A673 (cell line): Measurements from ENCODE around the gene P2RY6. TPM values are rescaled to one million over a fixed set of nuclear protein-coding genes. Genes with fewer than 3 reads are reported as not detected.

Experiments used
- BruUV-seq: library from RNA; stranded (reverse); fragments of 400-500 nt; replicated peaks from 2 replicates; lab custom pipeline; 2021; lab: Mats Ljungman, UMichigan
- CTCF ChIA-PET: fragments of 300-600 bp; sonication (Branson Sonifier 250); formaldehyde crosslinking; loops from one replicate; lab custom pipeline; 2022; ENCODE audit warnings: antibody characterized with exemption; lab: Charles Lee
- POLR2A ChIA-PET: fragments of 300-600 bp; sonication (Branson Sonifier 250); formaldehyde crosslinking; loops from one replicate; lab custom pipeline; 2022; ENCODE audit warnings: antibody characterized with exemption; ENCODE audit not compliant: low non-redundant PET; lab: Charles Lee
- DNase-seq: peaks from one replicate; pipeline ENCODE4 v3.0.0-alpha.2; 2015; ENCODE audit warnings: low spot score
- H3K27ac ChIP-seq: fragments of 200-600 bp; sonication (generic); 2 replicates; pipeline ENCODE4 v1.5.1; 2016; ENCODE audit warnings: mixed run types, low read depth, mild to moderate bottlenecking, mixed read lengths, antibody characterized with exemption, low read length; ENCODE audit not compliant: poor library complexity, severe bottlenecking
- H3K27me3 ChIP-seq: fragments of 200-600 bp; sonication (generic); replicated peaks from 2 replicates; pipeline ENCODE4 v1.6.1; 2017; ENCODE audit warnings: mixed run types, low read depth, mild to moderate bottlenecking, mixed read lengths, antibody characterized with exemption, low read length; ENCODE audit not compliant: insufficient read depth, poor library complexity
- H3K36me3 ChIP-seq: fragments of 200-600 bp; sonication (generic); 2 replicates; pipeline ENCODE4 v1.6.1; 2016; ENCODE audit warnings: mixed run types, mild to moderate bottlenecking, mixed read lengths, antibody characterized with exemption, low read length; ENCODE audit not compliant: insufficient read depth, poor library complexity, severe bottlenecking
- H3K4me1 ChIP-seq: fragments of 200-600 bp; sonication (generic); 2 replicates; pipeline ENCODE4 v1.6.1; 2017; ENCODE audit warnings: mixed run types, mild to moderate bottlenecking, mixed read lengths, antibody characterized with exemption, low read length; ENCODE audit not compliant: insufficient read depth, poor library complexity, severe bottlenecking
- H3K4me3 ChIP-seq: fragments of 200-600 bp; sonication (generic); 2 replicates; pipeline ENCODE4 v1.5.1; 2016; ENCODE audit warnings: low read depth, mixed run types, mild to moderate bottlenecking, mixed read lengths, low read length; ENCODE audit not compliant: poor library complexity, severe bottlenecking
- H3K9me3 ChIP-seq: fragments of 200-600 bp; sonication (generic); 2 replicates; pipeline ENCODE4 v1.6.1; 2016; ENCODE audit warnings: mixed run types, low read depth, mild to moderate bottlenecking, mixed read lengths, antibody characterized with exemption, low read length; ENCODE audit not compliant: poor library complexity, severe bottlenecking
- EZH2 ChIP-seq: fragments of 200-600 bp; sonication (generic); IDR thresholded peaks from 2 replicates; pipeline ENCODE4 v1.6.1; 2017; ENCODE audit warnings: borderline replicate concordance, low read depth, mild to moderate bottlenecking, mixed read lengths, antibody characterized with exemption, low read length; ENCODE audit not compliant: poor library complexity, severe bottlenecking
- intact Hi-C: fragments of 100-400 bp; cut with micrococcal nuclease; formaldehyde crosslinking; loops from one replicate; pipeline ENCODE4 v1.10.0; 2022; ENCODE audit not compliant: unreplicated experiment
- total RNA-seq: library from RNA; stranded (reverse); gene quantifications from 2 replicates; pipeline ENCODE4 v1.2.3, GENCODE V29; 2021
- TF ChIP-seq, protein P1 (sequence below): fragments of 300-800, 200-600 bp; sonication (generic); conservative IDR thresholded peaks from 2 replicates; pipeline ENCODE4 v1.5.1; 2017; ENCODE audit warnings: low read depth, mild to moderate bottlenecking, antibody characterized with exemption, low read length, moderate library complexity, mixed read lengths

The P2RY6 gene
- total RNA-seq, 1 experiment from 2014 or later: 0.43 TPM

DNA sequence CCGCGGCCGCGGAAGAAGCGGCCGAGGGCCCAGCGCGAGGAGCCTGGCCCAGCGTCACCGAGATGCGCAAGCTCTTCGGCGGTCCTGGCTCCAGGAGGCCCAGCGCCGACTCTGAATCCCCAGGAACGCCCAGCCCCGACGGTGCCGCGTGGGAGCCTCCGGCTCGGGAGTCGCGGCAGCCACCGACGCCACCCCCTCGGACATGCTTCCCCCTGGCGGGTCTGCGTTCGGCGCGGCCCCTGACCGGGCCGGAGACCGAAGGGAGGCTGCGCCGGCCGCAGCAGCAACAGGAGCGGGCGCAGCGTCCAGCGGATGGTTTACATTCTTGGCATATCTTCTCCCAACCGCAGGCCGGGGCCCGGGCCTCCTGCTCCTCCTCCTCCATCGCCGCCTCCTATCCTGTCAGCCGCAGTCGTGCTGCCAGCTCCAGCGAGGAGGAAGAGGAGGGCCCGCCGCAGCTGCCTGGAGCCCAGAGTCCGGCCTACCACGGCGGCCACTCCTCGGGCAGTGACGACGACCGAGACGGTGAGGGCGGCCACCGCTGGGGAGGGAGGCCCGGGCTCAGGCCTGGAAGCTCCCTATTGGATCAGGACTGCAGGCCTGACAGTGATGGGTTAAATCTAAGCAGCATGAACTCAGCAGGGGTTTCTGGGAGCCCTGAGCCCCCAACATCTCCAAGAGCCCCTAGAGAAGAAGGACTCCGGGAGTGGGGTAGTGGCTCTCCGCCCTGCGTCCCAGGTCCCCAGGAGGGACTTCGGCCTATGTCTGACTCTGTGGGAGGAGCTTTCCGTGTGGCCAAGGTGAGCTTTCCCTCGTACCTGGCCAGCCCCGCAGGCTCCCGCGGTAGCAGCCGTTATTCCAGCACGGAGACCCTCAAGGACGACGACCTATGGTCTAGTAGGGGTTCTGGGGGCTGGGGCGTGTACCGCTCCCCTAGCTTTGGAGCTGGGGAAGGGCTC, 37.1 kb downstream of the P2RY6 start:
- Histone ChIP-seq H3K4me3 (peak overlapping the region; percentile 72), H3K27ac (peak overlapping the region; percentile 83), H3K9me3 (no peaks in the 10 kb centered on the region), H3K36me3 (no peaks in the 10 kb centered on the region), H3K27me3 (no peaks in the 10 kb centered on the region), H3K4me1 (peaks cover 38% of the 10 kb centered on the region)
- intact Hi-C loops: no loop called here
- TF ChIP-seq, protein P1, sequence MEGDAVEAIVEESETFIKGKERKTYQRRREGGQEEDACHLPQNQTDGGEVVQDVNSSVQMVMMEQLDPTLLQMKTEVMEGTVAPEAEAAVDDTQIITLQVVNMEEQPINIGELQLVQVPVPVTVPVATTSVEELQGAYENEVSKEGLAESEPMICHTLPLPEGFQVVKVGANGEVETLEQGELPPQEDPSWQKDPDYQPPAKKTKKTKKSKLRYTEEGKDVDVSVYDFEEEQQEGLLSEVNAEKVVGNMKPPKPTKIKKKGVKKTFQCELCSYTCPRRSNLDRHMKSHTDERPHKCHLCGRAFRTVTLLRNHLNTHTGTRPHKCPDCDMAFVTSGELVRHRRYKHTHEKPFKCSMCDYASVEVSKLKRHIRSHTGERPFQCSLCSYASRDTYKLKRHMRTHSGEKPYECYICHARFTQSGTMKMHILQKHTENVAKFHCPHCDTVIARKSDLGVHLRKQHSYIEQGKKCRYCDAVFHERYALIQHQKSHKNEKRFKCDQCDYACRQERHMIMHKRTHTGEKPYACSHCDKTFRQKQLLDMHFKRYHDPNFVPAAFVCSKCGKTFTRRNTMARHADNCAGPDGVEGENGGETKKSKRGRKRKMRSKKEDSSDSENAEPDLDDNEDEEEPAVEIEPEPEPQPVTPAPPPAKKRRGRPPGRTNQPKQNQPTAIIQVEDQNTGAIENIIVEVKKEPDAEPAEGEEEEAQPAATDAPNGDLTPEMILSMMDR: no peak
- TF ChIP-seq EZH2: no peak
- peak; percentile 74 for DNase-seq
- ChIA-PET CTCF (interaction anchor here (0.6 to 2.2 kb wide), 4 partner anchors 10 to 156 kb away, joined by 3 to 13 read pairs (median 4); no protein-coding TSS in a partner anchor), POLR2A (no interaction called here)
- BruUV-seq: no TSS peak

DNA sequence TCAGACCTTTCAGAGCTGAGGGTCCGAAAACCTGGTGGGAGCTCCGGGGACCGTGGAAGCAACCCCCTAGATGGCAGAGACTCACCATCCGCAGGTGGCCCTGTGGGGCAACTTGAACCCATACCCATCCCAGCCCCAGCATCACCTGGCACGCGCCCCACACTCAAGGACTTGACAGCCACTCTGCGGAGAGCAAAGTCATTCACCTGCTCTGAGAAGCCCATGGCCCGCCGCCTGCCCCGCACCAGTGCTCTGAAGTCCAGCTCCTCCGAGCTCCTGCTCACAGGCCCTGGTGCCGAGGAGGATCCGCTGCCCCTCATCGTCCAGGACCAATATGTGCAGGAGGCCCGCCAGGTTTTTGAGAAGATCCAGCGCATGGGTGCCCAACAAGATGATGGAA, 37.9 kb downstream of the P2RY6 start:
- BruUV-seq: TSS peak; percentile 22
- CTCF ChIA-PET: interaction anchor here (1.0 to 2.2 kb wide), 2 partner anchors 25 to 41 kb away, joined by 3 to 13 read pairs; no protein-coding TSS in a partner anchor
- peak overlapping the region; percentile 72 for H3K4me3 ChIP-seq
- no peak overlapping the region for H3K27ac ChIP-seq
- POLR2A ChIA-PET: no interaction called here
- no peaks in the 10 kb centered on the region for H3K36me3 ChIP-seq
- intact Hi-C loops: no loop called here
- H3K9me3 ChIP-seq: no peaks in the 10 kb centered on the region
- H3K27me3 ChIP-seq: no peaks in the 10 kb centered on the region
- H3K4me1 ChIP-seq: peaks cover 46% of the 10 kb centered on the region
- no peak for TF ChIP-seq EZH2
- TF ChIP-seq, protein P1: no peak
- DNase-seq: no peak

DNA sequence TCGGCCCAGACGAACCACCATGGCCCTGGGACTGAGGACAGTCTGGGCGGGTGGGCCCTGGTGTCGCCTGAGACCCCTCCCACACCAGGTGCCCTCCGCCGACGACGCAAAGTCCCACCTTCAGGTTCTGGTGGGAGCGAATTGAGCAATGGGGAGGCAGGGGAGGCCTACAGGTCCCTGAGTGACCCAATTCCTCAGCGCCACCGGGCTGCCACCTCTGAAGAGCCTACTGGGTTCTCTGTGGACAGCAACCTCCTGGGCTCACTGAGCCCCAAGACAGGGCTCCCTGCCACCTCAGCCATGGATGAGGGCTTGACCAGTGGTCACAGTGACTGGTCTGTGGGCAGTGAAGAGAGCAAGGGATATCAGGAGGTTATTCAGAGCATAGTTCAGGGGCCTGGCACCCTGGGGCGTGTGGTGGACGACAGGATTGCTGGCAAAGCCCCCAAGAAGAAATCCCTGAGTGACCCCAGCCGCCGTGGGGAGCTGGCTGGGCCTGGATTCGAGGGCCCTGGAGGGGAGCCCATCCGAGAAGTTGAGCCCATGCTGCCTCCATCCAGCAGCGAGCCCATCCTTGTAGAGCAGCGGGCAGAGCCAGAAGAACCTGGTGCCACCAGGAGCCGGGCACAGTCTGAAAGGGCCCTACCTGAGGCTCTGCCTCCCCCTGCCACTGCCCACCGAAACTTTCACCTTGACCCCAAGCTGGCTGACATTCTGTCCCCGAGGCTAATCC, 38.7 kb downstream of the P2RY6 start:
- CTCF ChIA-PET: no interaction called here
- no peaks in the 10 kb centered on the region for H3K9me3 ChIP-seq
- no peak for TF ChIP-seq EZH2
- DNase-seq: no peak
- peaks cover 53% of the 10 kb centered on the region for H3K4me1 ChIP-seq
- no TSS peak for BruUV-seq
- intact Hi-C loops: no loop called here
- H3K27me3 ChIP-seq: no peaks in the 10 kb centered on the region
- H3K4me3 ChIP-seq: no peak overlapping the region
- POLR2A ChIA-PET: no interaction called here
- H3K27ac ChIP-seq: no peak overlapping the region
- H3K36me3 ChIP-seq: no peaks in the 10 kb centered on the region
